Measurements from ENCODE around the gene CLDN11. TPM values are rescaled to one million over a fixed set of nuclear protein-coding genes. Genes with fewer than 3 reads are reported as not detected.

CLDN11 gene
- total RNA-seq, result 103 and 515 TPM in 2 replicates

- peak; percentile 73 for DNase-seq
Measured at GRCh38 chr3:170418422-170419398, at the start of gene CLDN11. TSS of gene CLDN11 (plus strand) at chr3:170418868. CDS start at chr3:170419067, 199 bp downstream.

- DNase-seq, result peak; percentile 27
Measured at GRCh38 chr3:170368921-170369320, 49.7 kb upstream of the CLDN11 start.

GRCh38 chr3:170372190-170372879, 46.3 kb upstream of the CLDN11 start:
- no peak for DNase-seq

GRCh38 chr3:170383567-170383966, 35.1 kb upstream of the CLDN11 start:
- DNase-seq, result no peak

GRCh38 chr3:170386468-170386867, 32.2 kb upstream of the CLDN11 start:
- no peak for DNase-seq

GRCh38 chr3:170387950-170388349, 30.7 kb upstream of the CLDN11 start:
- DNase-seq, result no peak

GRCh38 chr3:170391108-170391507, 27.6 kb upstream of the CLDN11 start:
- no peak for DNase-seq

GRCh38 chr3:170397685-170398084, 21.0 kb upstream of the CLDN11 start:
- no peak for DNase-seq

GRCh38 chr3:170405101-170405500, 13.6 kb upstream of the CLDN11 start:
- no peak for DNase-seq

GRCh38 chr3:170410428-170411029, 8.1 kb upstream of the CLDN11 start:
- peak; percentile 62 for DNase-seq

- no peak for DNase-seq
Measured at GRCh38 chr3:170413291-170413690, 5.4 kb upstream of the CLDN11 start.

GRCh38 chr3:170414202-170414663, 4.4 kb upstream of the CLDN11 start:
- DNase-seq, result peak; percentile 87

- no peak for DNase-seq
Measured at GRCh38 chr3:170417090-170417489, 1.6 kb upstream of the CLDN11 start.

- DNase-seq, result peak; percentile 83
Measured at GRCh38 chr3:170419557-170420087, 954 bp downstream of the CLDN11 start.

- peak; percentile 63 for DNase-seq
Measured at GRCh38 chr3:170420307-170420821, 1.7 kb downstream of the CLDN11 start.

GRCh38 chr3:170421111-170421641, 2.5 kb downstream of the CLDN11 start:
- DNase-seq, result peak; percentile 64

GRCh38 chr3:170421758-170422157, 3.1 kb downstream of the CLDN11 start:
- DNase-seq, result peak; percentile 35

GRCh38 chr3:170423001-170423615, 4.4 kb downstream of the CLDN11 start:
- peak; percentile 81 for DNase-seq

GRCh38 chr3:170424879-170425278, 6.2 kb downstream of the CLDN11 start:
- DNase-seq, result peak; percentile 86

GRCh38 chr3:170425491-170426239, 7.0 kb downstream of the CLDN11 start:
- DNase-seq, result peak; percentile 66

GRCh38 chr3:170426240-170426797, 7.7 kb downstream of the CLDN11 start:
- DNase-seq, result peak; percentile 31

All from dermis blood vessel endothelial cell (primary cell).